IMR-90 (cell line): ENCODE data around the gene ADAMTS12.

Experiments
- BHLHE40 ChIP-seq: fragments of 150-350 bp; IDR thresholded peaks from 2 replicates; pipeline ENCODE4 v1.6.1; 2016; ENCODE audit warnings: mild to moderate bottlenecking, low read depth, low read length
- CEBPB ChIP-seq: IDR thresholded peaks from 2 replicates; pipeline ENCODE4 v1.6.1; 2012; ENCODE audit warnings: low read depth, low read length, improper control_type of control experiment
- CHD1 ChIP-seq: IDR thresholded peaks from 2 replicates; pipeline ENCODE4 v1.6.1; 2012; ENCODE audit warnings: low read depth, low read length, improper control_type of control experiment
- ELK1 ChIP-seq: fragments of 150-350 bp; IDR thresholded peaks from 2 replicates; pipeline ENCODE4 v1.6.1; 2016; ENCODE audit warnings: low read depth, mild to moderate bottlenecking, low read length, moderate library complexity, borderline replicate concordance
- FOS ChIP-seq: fragments of 150-350 bp; IDR thresholded peaks from 2 replicates; pipeline ENCODE4 v1.6.1; 2016; ENCODE audit warnings: low read depth, low read length
- MAFK ChIP-seq: IDR thresholded peaks from 2 replicates; pipeline ENCODE4 v1.6.1; 2012; ENCODE audit warnings: low read depth, low read length, improper control_type of control experiment
- MAZ ChIP-seq: IDR thresholded peaks from 2 replicates; pipeline ENCODE4 v1.6.1; 2012; ENCODE audit warnings: low read depth, mild to moderate bottlenecking, low read length, improper control_type of control experiment, moderate library complexity, borderline replicate concordance
- POLR2A ChIP-seq: IDR thresholded peaks from 2 replicates; pipeline ENCODE4 v1.6.1; 2012; ENCODE audit warnings: mild to moderate bottlenecking, low read depth, low read length
- RAD21 ChIP-seq: IDR thresholded peaks from 2 replicates; pipeline ENCODE4 v1.6.1; 2012; ENCODE audit warnings: low read length, improper control_type of control experiment
- RCOR1 ChIP-seq: IDR thresholded peaks from 2 replicates; pipeline ENCODE4 v1.6.1; 2012; ENCODE audit warnings: mild to moderate bottlenecking, low read length, improper control_type of control experiment; ENCODE audit not compliant: insufficient replicate concordance
- SMC3 ChIP-seq: fragments of 150-350 bp; IDR thresholded peaks from 2 replicates; pipeline ENCODE4 v1.6.1; 2016; ENCODE audit warnings: low read depth, mild to moderate bottlenecking, antibody characterized with exemption, low read length, moderate library complexity
- USF2 ChIP-seq: fragments of 150-350 bp; IDR thresholded peaks from 2 replicates; pipeline ENCODE4 v1.6.1; 2017; ENCODE audit warnings: mild to moderate bottlenecking, antibody characterized with exemption, low read length, low read depth
- TF ChIP-seq, protein P1 (sequence below): conservative IDR thresholded peaks from 2 replicates; pipeline ENCODE4 v1.5.1; 2012; ENCODE audit warnings: mild to moderate bottlenecking, low read depth, low read length, improper control_type of control experiment

DNA sequence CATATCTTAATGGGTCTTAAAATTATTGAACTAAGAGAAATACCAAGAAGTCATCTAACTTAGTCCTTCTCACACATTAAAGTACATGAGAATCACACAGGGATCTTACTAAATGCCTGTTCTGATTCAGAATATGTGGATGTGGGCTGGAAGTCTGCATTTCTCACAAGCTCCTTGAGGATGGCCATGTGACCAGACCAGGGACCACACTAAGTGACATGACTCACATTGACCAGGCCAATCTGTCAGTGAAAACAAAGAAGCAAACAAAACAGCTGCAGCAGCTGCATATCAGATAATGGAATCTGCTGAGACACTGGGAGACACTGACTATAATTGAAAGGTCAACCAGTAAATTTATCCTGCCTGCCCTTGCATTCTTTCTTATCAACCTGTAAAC is 110.5 kb downstream of the ADAMTS12 start:
- TF ChIP-seq POLR2A (no peak), MAFK (no peak), FOS (no peak), MAZ (no peak), BHLHE40 (no peak), RCOR1 (no peak), RAD21 (no peak), CEBPB (no peak), ELK1 (no peak), SMC3 (no peak), CHD1 (no peak), USF2 (peak; percentile 88)
- TF ChIP-seq, protein P1, sequence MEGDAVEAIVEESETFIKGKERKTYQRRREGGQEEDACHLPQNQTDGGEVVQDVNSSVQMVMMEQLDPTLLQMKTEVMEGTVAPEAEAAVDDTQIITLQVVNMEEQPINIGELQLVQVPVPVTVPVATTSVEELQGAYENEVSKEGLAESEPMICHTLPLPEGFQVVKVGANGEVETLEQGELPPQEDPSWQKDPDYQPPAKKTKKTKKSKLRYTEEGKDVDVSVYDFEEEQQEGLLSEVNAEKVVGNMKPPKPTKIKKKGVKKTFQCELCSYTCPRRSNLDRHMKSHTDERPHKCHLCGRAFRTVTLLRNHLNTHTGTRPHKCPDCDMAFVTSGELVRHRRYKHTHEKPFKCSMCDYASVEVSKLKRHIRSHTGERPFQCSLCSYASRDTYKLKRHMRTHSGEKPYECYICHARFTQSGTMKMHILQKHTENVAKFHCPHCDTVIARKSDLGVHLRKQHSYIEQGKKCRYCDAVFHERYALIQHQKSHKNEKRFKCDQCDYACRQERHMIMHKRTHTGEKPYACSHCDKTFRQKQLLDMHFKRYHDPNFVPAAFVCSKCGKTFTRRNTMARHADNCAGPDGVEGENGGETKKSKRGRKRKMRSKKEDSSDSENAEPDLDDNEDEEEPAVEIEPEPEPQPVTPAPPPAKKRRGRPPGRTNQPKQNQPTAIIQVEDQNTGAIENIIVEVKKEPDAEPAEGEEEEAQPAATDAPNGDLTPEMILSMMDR: no peak
